ENCODE results near the gene UBE3C.
"Not testable (repeated sequence)": the region's sequence is repeated elsewhere in the genome, so short reads cannot be mapped to it uniquely, and the experiment has no call there.

UBE3C gene

DNA sequence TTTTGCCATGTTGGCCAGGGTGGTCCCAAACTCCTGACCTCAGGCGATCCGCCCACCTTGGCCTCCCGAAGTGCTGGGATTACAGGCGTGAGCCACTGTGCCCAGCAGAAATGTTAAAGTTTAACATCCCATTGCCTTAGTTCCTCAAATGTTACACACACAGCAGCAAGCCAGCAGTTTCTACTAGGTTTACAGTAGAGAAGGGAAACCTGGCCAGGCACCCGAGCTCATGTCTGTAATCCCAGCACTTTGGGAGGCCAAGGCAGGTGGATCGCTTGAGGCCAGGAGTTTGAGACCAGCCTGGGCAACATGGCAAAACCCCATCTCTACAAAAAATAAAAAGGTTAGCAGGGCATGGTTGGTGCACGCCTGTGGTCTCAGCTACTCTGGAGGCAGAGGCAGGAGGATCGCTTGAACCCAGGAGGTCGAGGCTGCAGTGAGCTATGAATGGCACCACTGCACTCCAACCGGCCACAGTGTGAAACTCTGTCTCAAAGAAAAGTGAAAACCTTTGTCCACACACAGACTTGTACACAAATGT lies 135.4 kb downstream of the UBE3C start:
- DNase-seq = not testable (repeated sequence)

DNA sequence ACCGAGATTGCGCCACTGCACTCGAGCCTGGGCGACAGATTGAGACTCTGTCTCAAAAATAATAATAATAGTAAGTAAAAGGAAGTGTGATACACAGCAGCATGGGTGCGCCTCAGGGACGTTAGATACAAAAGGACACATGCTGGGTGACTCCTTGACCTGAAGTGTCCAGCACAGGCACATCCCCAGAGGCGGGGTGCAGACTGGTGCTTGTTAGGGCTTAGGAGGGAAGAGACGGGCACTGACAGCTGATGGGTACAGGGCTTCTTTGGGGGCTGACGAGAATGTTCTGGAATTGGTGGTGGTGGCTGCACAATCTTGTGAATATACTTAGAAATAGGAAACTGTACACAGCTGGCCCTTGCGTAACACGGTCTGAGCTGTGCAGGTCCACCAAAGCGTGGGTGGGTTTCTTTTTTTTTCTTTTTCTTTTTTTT lies 136.3 kb downstream of the UBE3C start:
- no peak for DNase-seq

DNA sequence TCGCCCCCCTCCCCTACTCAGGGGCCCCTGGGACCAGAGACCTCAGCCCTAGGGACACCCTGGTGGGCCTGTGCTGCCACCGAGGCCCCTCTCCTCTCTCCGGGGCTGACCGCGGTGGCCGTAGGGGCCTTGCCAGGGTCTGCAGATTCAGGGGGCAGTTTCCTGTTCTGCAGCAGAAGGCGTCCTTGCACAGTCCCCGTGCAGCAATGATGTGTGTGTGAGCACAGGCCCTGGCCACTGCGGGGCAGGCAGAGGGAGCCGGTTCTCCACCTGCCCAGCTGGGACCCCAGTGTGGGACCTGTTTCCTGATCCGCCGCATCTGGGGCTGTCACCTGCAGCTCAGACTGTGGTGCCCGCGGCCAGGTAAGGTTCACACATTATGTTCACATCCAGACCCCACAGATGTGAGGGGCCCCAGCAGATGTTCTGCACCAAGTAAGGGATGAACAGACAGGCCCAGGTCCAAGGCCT lies 137.4 kb downstream of the UBE3C start:
- DNase-seq = no peak

DNA sequence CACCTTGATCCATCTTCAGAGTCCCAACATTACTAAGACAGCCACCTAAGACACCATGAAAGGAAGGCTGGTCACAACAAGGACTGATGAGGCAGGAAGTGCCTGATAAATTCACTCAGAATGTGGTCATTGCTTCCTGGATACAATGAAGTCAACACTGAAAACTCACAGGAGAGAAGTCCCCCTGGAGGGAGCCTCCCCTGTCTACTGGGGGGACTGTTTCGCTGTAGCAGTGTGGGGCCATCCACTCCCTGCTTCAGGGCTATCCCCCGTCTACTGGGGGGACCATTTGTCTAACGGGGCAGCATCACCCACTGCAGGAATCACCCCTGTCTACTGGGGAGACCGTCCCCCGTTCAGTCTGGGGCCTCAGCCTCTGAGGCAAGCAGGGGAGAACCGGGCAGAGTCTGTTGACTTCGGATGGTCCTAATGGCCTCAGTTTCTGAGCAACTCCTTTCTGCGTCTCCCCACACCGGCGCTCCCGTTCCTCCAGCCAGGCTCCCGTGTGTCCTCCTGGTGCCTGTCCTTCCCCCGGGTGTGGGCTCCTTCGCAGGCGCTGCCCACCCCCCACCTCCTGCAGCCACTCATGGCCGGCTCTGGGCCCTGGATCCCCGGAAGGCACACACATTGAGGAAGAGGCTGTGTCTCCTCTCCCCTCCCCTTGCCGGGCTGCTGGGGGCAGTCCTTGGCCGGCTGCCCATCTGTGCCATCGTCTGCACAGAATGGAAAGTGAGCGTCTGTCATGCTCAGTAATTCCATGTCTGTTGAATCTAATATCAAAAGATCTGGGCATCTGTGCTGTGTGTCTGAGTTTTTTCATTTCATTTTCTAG lies 138.2 kb downstream of the UBE3C start:
- DNase-seq = no peak

DNA sequence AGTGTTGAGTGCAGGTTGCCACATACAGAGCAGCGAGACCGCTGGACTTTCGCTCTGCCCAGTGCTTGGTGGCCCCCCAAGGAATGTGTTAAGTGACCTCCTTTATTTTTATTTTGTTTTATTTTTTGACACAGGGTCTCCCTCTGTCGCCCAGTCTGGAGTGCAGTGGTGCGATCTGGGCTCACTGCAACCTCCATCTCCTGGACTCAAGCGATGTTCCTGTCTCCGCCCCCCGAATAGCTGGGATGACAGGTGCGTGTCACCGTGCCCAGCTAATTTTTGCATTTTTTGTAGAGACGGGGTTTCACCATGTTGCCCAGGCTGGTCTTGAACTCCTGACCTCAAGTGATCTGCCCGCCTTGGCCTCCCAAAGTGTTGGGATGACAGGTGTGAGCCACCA lies 138.8 kb downstream of the UBE3C start:
- not testable (repeated sequence) for DNase-seq

DNA sequence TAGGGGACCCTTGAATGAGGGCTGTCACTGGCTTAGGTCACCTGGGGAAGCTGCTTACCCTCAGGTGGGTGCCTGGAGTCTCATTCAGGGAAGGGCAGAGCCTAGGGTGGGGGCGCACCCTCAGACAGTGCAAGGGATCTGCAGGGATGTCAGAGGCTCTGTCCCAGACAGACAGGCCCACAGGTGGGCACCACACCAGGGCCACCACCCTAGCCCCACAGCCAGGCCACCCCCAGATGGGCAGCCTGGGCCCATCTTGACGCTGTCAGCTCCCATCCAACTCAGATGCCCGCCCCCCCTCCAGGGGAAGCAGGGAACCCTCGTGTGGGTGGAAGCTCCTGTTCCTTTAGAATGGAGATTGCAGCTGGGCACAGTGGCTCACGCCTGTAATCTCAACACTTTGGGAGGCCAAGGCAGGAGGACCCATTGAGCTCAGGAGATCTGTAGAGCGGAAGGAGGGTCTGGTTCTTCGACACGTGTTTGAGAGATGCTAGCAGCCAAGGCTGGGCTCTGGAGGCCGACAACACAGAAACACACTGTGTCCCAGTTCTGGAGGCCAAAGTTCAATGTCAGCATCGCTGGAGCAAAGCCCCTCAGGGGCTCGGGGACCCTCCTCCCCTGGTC lies 139.6 kb downstream of the UBE3C start:
- DNase-seq = no peak

DNA sequence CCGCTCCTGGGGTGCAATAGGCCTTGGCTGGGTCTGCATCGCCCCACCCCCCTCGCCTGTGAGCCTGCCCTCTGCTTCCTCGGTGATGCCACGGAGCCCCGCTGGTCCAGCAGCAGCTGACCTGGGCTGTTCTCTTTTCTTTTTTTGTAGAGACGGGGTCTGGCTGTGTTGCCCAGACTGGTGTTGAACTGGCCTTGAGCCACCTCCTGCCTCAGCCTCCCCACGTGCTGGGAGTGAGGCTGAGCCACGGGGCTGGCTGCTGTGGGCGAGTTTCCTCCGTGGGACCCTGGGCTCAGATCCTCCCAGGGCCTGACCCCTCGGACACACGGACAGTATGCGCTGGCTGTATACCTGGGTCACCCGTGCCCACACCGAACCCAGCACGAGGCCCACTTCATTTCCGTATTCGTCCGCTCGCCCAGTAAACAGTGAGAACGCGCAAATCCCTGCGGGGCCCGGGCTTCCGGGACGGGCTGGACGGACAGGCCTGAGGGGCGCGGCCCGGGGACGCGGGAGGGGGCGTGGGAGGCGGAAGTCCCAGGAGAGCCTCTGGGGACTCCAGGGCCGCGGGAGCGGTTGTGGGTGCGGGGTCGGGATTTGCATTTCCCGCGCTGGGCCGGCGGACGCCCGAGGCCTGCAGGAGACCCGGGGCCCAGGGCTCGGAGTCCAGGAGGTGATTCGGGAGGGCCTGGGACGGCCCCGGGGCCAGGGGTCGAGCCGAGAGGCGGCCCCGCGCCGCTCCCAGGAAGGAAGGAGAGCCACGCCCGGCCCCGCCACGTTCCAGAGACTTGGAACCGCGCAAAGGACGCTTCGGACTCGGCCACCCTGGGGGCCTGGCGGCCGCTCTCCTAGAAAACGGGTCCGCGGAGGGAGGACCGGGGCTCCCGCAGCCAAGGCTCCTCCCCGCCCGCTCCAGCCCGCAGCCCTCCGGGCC lies 140.3 kb downstream of the UBE3C start:
- DNase-seq = no peak

DNA sequence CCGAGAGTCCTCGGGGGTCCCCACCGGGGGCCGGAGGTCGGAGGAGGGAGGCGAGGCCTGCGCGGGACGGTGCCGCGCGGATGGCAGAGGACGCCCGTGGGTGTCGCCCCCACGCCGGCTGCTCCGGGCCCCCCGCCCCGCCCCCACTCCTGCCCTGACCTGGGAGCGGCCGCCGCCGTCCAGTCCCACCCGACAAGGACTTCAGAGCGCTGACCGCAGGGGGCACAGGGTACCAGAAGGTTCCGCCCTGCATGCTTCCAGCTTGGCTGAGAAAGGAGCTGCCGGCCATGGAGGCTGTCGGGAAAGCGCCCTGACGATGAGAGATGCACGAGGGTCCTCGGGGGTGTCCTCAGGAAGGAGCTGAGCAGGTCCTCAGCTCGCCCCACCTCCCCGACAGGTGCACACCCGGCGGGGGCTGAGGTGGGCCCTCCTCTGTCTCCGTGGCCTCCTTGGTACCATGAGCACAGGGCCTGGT lies 141.1 kb downstream of the UBE3C start:
- DNase-seq = no peak

DNA sequence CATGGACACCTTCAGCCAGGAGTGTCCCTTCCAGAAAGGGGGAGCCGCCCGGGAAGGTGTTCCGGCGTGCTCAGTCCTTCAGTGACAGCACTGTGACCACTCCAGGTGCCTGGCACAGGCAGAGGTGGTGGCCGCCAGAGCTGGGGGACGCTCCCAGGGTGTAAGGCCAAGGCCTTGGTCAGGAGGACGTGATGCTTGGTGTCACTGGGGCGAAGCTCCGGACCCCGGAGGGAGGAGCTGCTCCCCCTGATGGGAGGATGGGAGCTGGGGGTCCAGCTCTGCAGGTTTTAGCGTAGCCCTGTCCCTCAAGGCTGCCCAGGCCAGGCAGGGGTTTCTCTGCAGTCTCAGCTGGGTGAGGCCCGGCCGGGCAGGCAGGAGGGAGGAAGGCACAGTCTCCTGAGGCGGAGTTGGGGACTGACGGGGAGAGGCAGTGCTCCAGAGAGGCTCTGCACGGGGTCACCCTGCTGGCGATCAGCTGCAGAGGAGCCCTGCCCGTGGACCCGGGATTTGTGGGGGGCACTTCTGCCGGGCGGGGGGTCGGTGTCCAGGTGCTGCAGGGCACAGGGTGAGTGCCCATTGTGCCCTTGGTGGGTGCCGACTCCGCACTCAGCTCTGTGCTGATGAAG lies 141.6 kb downstream of the UBE3C start:
- no peak for DNase-seq

DNA sequence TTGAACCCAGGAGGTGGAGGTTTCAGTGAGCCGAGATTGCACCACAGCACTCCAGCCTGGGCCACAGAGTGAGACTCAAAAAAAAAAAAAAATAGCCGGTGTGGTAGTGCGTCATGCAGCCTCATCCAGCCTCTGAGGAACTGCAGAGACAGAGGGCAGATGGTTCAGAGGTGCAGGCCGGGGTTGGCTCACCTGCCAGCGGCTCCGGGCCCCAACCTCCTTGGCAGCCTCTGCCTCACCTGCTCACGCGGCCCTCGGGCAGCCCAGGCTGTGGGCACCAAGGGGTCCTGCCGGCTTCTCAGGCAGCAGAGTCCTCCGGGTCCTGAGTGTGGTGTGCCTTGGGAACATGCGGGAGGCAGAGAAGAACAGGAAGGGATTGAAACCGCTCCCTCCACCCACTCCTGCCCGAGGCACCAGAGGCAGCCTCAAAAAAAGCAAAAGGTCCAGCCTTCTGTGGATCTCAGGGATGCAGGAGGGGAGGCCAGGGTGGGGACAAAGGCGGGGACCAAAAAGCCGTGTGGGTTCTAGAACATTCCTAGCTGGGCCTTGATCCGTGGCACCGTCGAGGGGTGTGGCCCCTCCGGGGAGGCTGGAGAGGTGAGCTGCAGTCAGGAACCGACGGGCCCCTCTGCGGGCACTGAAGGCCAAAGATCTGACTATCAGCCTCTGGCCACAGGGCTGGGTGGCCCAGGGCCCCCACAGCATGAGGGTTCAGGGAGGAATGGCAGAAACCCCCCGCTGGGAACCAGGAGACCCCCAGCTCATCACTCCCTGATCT lies 142.7 kb downstream of the UBE3C start:
- no peak for DNase-seq

DNA sequence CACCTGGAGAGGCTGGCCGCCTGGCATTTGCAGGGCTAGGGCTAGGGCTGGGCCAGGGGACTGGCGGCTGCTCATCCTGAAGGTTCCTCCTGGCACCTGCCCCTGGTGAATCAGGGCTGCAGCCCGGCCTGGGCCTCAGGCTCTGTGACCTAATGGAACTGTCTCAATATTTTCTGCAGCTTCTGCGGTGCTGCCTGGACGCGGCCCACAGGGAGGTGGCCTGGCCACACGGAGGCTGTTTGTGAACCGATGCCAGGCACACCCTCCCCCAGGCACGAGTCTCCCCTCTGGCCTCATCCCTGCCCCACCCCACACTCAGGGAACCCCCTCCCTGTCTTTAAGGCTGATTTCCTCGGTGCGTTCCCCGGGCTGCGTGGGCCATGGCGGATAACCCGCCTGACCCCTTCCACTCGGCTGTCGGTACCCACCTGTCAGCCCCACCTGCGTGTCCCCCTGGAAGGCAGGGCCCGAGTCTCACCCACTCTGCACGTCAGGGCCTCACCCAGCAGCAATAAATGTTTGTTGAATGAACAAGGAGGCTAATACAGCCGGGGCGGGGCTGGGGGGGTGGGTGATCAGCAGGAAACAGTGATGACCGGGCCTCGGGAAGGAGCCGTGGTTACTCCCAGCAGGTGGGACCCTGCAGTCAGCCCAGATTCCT lies 143.5 kb downstream of the UBE3C start:
- no peak for DNase-seq

DNA sequence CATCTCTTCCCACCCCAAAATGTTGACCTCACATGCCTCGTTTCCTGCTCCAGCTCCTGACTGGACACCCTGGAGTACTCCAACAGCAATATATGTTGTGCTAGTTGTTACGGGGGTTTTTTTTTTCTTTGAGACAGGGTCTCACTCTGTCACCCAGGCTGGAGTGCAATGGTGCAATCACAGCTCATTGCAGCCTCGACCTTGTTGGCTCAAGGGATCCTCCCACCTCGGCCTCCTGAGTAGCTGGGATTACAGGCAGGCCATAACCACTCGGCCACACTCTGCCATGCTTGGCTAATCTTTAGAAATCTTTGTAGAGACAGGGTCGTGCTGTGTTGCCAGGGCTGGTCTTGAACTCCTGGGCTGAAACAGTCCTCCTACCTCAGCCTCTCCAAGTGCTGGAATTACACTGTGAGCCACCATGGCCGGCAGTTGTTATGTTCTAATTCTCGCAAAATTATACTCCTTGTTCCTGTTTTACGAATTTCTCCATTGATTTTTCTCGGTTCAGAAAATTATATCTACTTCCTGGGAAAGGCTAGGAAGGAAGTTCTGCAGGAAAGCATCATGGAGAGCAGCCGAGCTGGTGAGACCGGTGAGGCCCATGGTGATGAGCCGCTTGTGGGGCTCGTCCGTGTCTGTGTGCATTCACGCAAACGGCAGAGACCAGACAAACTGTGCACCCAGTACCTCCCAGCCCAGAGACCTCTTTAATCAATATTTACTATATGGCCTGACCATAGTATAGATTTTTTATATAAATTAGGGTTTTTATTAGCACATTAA lies 145.7 kb downstream of the UBE3C start:
- DNase-seq = no peak

DNA sequence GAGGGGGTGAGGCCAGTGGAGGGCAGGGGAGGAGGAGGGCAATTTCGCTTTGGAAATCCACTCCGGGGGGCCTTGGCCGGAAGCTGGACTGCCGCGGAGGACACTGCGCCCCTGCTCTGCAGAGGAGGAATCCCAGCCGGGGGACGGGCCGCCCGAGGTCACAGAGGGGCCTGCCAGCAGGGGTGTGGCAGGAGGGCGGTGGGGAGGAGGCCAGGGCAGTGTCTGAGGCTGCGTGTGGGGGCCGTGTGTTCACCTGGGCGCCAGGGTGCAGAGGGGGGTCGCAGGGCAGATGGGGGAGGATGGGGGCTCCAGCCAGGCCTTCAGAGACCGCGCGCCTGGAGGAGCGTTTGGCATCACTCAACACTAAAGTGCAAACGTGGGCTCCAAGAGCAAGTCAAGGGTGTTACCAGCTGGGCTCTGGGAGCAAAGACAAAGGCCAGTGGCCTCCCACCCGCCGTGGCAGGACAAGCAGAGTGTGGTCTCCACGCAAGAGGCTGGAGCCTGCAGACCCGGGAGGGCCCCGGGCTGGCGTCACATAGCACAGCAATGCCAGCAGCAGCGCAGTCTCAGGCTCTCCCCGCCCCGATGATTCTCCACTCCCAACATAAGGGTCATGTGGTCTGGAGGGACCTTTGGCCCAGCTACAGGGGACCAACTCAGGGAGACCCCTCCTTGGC lies 152.8 kb downstream of the UBE3C start:
- no peak for DNase-seq

DNA sequence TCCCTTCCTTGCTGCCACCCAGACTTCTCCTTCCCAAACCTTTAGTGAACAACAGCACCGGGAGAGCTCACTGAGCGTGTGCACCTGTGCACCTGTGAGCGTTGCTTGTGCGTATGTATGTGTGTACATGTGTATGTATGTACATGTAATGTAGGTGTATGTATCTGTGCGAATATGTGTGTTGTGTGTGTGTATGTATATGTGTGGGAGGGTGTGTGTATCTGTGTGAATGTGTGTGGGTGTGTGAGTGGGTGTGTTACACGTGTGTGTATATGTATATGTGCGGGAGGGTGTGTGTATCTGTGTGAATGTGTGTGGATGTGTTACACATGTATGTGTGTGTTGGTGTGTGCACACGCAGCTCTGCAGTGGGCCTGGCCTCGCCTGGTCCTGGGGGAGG lies 153.5 kb downstream of the UBE3C start:
- no peak for DNase-seq

DNA sequence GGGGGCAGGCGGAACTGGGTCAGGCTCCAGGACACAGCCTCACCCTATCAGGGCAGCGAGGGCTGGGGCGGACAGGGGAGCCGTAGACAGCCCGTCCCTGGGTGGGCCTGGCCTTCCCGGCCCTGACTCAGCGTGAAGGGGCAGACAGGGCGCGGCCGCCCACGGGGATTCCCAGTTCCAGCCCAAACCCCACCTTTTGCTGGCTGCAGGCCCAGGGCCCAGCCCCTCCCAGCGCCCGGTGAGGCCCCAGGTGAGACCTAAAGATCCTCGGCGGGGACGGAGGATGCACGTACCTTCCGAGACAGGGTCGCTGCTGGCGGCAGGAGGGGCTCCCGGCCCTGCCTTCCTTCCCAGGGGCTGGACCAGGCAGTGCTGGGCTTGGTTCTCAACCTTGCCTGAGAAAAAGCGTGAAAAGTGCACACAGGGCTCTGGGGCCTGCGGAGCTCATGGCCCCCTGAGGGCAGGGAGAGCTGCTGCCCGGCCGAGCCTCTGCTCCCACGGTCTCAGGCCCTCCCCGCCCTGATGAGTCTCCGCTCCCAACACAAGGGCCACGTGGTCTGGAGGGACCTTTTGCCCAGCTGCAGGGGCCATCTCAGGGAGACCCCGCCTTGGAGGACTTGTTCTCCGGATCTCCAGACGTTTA lies 154.2 kb downstream of the UBE3C start:
- no peak for DNase-seq

DNA sequence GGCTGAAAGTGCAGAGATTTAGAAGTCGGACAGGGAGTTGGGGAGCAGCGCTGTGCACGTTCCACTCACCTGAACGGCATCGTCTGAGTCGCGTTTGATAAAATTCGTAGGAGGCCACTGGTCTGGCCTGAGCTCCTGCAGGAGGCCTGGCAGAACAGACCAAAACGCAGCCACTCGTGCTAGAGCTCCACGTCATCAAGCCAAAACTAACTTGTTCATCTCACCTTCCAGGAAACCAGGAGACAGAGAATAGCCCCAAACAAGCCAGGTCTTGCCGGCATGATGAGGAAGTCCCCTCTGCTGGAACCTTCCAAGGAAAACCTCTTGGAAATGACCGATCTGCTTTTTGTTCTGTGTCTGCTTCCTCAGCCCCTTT lies 154.7 kb downstream of the UBE3C start:
- no peak for DNase-seq

DNA sequence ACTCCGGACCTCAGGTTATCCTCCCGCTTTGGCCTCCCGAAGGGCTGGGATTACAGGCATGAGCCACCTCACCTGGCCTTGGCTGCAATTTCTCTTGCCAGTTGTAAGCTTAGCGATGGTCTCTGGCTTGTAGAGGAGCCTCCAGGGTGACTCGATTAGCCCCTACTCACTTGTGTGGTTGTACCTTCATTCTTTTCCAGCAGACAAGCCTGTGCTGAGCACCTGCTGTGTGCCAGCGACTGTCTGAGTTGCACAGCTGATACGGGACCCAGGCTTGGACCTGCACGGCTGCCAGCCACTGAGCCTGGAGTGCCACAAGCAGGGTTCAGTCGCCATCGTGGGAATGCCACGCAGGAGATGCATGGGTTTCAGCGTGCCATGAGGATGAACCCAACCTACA lies 156.0 kb downstream of the UBE3C start:
- DNase-seq = no peak

DNA sequence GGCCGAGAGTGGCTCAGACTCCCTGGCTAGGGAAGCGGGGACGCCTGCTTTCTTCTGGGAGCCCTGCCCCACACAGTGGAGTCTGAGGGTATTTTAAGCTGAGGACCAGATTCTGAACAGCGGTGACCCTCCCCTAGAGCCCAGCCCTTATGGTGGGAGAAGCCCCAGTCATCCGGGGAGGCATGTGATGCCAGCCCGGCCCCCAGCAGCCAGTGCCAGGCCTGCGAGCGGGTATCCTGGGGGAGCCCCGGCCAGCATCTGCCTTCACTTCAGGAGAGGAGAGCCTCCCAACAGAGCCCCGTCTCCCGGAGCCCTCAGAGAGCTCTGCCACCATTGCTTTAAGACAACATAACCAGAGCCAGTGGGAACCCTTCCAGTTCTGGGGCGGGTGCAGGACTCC lies 156.6 kb downstream of the UBE3C start:
- no peak for DNase-seq

DNA sequence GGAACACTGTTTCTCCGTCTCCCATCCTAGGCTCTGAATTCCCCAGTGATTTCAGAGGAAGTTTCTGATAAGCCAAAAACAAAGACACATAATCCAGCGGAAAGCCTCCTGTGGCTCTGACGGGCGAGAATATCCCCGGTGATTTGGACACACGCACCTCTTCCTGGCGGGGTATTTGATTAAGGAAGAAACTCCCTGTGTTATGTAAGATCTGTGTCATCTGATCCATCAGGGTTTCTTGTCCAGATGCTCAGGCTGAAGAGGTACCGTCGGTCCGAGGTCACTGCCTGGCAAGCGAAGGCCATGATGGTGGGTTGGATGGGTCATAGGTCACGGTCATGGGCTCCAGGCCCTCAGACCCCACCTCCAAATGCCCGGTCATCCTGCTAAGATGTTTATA lies 158.5 kb downstream of the UBE3C start:
- no peak for DNase-seq
